H1 (cell line): ENCODE results near the gene LRP3. TPM values are rescaled to one million over a fixed set of nuclear protein-coding genes. Genes with fewer than 3 reads are reported as not detected.

Experiments used
- GTF2F1 ChIP-seq: IDR thresholded peaks from 2 replicates; pipeline ENCODE4 v1.6.1; 2012; ENCODE audit warnings: low read depth, low read length, improper control_type of control experiment, borderline replicate concordance
- MAFK ChIP-seq: IDR thresholded peaks from 2 replicates; pipeline ENCODE4 v1.6.1; 2012; ENCODE audit warnings: low read depth, mild to moderate bottlenecking, improper control_type of control experiment, low read length
- SAP30 ChIP-seq: fragments of 300-600 bp; sonication (generic); IDR thresholded peaks from 2 replicates; pipeline ENCODE4 v1.7.1; 2012; ENCODE audit warnings: low read length, moderate library complexity, mild to moderate bottlenecking, inconsistent platforms; ENCODE audit not compliant: insufficient read depth, insufficient replicate concordance
- SIRT6 ChIP-seq: IDR thresholded peaks from one replicate; pipeline ENCODE4 v1.7.1; 2012; ENCODE audit warnings: low read length, inconsistent platforms
- SP2 ChIP-seq: IDR thresholded peaks from 2 replicates; pipeline ENCODE4 v1.6.1; 2012; ENCODE audit warnings: mild to moderate bottlenecking, low read length, inconsistent platforms
- TAF1 ChIP-seq: IDR thresholded peaks from 2 replicates; pipeline ENCODE4 v1.6.1; 2011; ENCODE audit warnings: mild to moderate bottlenecking, low read depth, low read length
- YY1 ChIP-seq: IDR thresholded peaks from 2 replicates; pipeline ENCODE4 v1.6.1; 2011; ENCODE audit warnings: low read depth, mild to moderate bottlenecking, low read length
- polyA plus RNA-seq, 7 experiments: library from polyadenylated mRNA; depleted of rRNA in 3 of 7; stranded (reverse) in 5 of 7; unstranded in 2 of 7; fragments of >200 nt in 5 of 7; fragments of 200-250 nt in 2 of 7; gene quantifications; 1 replicate in 5 of 7; 2 replicates in 1 of 7; 4 replicates in 1 of 7; pipeline versions ENCODE4 v1.2.1 to v1.2.3, GENCODE V29; 2011 to 2013; ENCODE audit warnings: missing spikeins in 2 of 7, mixed read lengths in 2 of 7
- total RNA-seq: library from RNA; stranded (reverse); fragmentation: NEBNext Ultra II Directional; extraction: Animal tissue kit (Norgen Biotek cat#: 25700); gene quantifications from 2 replicates; pipeline ENCODE4 v1.2.1, GENCODE V29; 2021

LRP3 gene
- total and polyA plus RNA-seq, 2 of the 8 experiments (the other 6 are each of a cell fraction or from before 2014, with no cell fraction given) = 30.3 to 33.7 TPM

- no peak for TF ChIP-seq YY1
- no peak for TF ChIP-seq TAF1
- TF ChIP-seq SAP30 = no peak
- no peak for TF ChIP-seq SP2
- TF ChIP-seq GTF2F1 = no peak
- TF ChIP-seq SIRT6 = no peak
- no peak for TF ChIP-seq MAFK
These were observed 23.8 kb downstream of the LRP3 start (continued) for GRCh38 chr19:33217881-33218280.
